ENCODE results near the gene OR5A2. TPM values are rescaled to one million over a fixed set of nuclear protein-coding genes. Genes with fewer than 3 reads are reported as not detected.
"Not testable (repeated sequence)": the region's sequence is repeated elsewhere in the genome, so short reads cannot be mapped to it uniquely, and the experiment has no call there.

The OR5A2 gene
- total RNA-seq, 1 experiment from 2014 or later = not detected

GRCh38 chr11:59380263-59381059 lies 45.8 kb downstream of the OR5A2 start:
- no peak for DNase-seq (ENCODE audit: low read depth)

DNA sequence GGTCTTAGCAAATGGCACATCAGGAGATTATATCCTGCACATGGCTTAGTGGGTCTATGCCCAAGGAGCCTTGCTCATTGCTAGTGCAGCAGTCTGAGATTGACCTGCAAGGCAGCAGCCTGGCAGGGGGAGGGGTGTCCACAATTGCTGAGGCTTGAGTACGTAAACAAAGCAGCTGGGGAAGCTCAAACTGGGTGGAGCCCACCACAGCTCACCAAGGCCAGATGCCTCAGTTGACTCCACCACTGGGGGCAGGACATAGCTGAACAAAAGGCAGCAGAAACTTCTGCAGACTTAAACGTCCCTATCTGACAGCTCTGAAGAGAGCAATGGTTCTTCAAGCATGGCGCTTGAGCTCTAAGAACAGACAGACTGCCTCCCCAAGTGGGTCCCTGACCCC lies 53.9 kb downstream of the OR5A2 start:
- DNase-seq (ENCODE audit: low read depth) = not testable (repeated sequence)

DNA sequence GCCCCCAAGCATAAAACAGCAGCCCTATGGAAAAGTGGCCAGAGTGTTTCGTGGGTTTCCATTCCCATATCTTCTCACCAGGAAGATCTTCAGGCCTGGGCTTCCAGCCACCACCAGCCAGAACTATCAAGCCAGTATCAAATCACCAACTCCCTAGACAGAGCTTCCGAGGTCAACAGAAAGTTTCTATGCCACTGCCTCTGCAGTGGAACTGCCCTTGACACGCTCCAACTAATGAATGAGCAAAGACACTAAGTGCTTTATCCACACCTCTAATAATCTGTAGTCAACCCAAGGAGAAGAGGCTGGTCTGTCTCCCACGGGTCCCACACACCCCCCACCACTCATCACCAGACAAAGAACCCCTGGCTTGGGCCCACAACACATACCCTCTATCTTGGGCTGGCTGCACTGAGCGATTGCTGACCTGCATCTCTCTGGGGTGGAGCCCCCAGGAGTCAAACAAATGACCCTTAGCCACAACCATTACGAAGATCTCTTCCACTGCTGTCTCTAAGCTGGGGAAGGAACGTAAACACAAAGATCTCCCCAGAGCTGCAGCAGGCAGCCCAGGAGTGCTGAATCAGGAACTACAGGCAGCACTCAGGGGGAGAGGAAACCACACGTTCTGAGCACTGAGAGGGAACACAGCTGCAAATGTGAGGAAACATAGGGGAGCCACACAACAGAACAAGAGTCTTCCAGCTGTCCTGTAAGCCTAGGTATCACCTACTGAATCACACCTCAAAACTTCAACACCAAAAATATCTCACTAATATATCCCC lies 57.8 kb downstream of the OR5A2 start:
- DNase-seq (ENCODE audit: low read depth) = no peak

Other genes with a start within 250 kb of the OR5A2 start
- not detected in 2 replicates for gene MPEG1, start 213.5 kb downstream of the OR5A2 start, total RNA-seq (2014; rRNA removed; shearing (Covaris generic))
- gene OR5AN1, start 67.5 kb downstream of the OR5A2 start, total RNA-seq (2014; rRNA removed; shearing (Covaris generic)) = not detected in 2 replicates
- not detected in 2 replicates for gene OR5A1, start 10.1 kb upstream of the OR5A2 start, total RNA-seq (2014; rRNA removed; shearing (Covaris generic))
- gene OR4D6, start 30.5 kb upstream of the OR5A2 start, total RNA-seq (2014; rRNA removed; shearing (Covaris generic)) = not detected in 2 replicates
- not detected in 2 replicates for gene OR4D10, start 46.9 kb upstream of the OR5A2 start, total RNA-seq (2014; rRNA removed; shearing (Covaris generic))
- gene OR4D11, start 77.2 kb upstream of the OR5A2 start, total RNA-seq (2014; rRNA removed; shearing (Covaris generic)) = not detected in 2 replicates
- not detected in 2 replicates for gene OR4D9, start 85.1 kb upstream of the OR5A2 start, total RNA-seq (2014; rRNA removed; shearing (Covaris generic))
- 21.5 and 23.0 TPM in 2 replicates for gene OSBP, start 189.4 kb upstream of the OR5A2 start, total RNA-seq (2014; rRNA removed; shearing (Covaris generic))
- gene PATL1, start 242.6 kb upstream of the OR5A2 start, total RNA-seq (2014; rRNA removed; shearing (Covaris generic)) = 12.7 and 16.1 TPM in 2 replicates

Data from Daoy (cell line).